AG08395 (cell line): ENCODE data around the gene CEP76.

ENCODE experiments used
- DNase-seq: peaks from one replicate; pipeline ENCODE4 v3.0.0; 2012; ENCODE audit warnings: mixed read lengths, low spot score

CEP76 gene, protein sequence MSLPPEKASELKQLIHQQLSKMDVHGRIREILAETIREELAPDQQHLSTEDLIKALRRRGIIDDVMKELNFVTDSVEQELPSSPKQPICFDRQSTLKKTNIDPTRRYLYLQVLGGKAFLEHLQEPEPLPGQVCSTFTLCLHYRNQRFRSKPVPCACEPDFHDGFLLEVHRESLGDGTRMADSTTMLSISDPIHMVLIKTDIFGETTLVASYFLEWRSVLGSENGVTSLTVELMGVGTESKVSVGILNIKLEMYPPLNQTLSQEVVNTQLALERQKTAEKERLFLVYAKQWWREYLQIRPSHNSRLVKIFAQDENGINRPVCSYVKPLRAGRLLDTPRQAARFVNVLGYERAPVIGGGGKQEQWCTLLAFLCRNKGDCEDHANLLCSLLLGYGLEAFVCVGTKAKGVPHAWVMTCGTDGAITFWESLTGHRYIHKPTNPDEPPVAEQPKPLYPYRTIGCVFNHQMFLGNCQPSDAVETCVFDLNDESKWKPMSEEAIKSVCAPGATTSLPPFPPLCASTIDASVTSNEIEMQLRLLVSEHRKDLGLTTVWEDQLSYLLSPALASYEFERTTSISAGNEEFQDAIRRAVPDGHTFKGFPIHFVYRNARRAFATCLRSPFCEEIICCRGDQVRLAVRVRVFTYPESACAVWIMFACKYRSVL

DNA sequence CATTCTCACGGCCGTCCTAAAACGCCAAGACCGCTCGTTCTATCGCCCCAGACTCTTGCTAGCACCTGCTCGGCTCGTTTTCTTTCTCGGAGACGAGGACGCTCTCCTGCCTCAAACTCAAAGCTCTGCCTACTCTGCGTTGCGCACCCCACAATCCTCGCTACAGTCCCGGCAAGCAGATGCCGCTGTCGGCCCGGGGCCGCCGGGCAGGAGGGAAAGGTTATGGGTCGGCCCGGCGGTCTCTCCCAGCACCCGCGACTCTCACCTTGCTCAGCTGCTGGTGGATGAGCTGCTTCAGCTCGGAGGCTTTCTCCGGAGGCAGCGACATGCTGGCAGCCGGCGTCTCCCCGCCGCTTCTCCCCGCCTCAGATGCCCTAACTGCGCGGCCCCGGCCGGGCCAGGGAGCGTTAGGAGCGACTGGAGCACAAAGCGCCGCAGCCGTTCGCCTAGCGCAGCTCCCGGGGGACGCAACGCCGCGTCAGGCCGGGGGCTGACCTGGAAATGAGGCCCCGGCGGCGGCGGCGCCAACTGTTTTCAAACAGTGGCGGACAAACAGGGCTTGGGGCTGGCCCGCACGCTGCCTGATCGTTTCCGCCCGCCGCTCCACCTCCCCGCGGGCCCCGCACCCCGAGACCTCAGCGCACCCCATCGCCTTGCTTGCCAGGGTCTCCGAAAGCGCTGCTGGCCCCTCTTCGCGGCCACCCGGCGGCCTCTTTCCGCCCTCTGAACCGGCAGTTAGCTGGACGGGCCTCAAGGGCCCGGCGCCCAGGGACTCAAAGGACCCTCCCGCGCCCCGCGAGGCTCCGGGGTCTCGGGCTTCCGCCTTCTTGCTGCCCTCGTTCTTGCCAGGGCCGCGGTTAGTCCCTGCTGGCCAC is at the start of gene CEP76, which contains the start of gene PSMG2:
Gene CEP76 (minus strand): TSS at position 503 of the 875 bp plus-strand sequence. CDS start 175 bp downstream, at position 328.
Gene PSMG2 (plus strand): TSS at position 822 of the 875 bp plus-strand sequence. CDS start 66 bp downstream, outside the sequence.
- peak; percentile 96 for DNase-seq

DNA sequence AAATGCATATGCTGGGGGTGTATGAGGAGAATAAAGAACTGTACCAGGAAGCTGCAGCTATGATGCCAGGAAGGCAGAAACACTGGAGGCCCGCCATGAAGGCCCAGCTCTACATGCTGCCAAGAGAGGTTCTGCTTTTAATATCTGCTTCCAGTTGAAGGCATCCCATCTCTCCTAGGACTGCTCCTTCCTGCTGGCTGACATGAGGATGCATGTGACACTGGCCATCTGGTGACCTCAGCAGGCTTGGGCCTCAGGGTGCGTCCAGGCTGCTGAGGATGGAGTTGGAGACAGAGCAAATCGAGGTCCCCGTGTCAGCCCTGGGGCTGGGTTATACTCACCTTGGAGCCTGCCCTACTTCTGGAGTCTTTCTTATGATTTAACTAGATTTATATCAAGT is 49.4 kb upstream of the CEP76 start:
- no peak for DNase-seq

GRCh38 chr18:12751503-12751884 is 49.0 kb upstream of the CEP76 start:
- no peak for DNase-seq

- no peak for DNase-seq
These were observed 48.4 kb upstream of the CEP76 start for GRCh38 chr18:12750715-12751502.

DNA sequence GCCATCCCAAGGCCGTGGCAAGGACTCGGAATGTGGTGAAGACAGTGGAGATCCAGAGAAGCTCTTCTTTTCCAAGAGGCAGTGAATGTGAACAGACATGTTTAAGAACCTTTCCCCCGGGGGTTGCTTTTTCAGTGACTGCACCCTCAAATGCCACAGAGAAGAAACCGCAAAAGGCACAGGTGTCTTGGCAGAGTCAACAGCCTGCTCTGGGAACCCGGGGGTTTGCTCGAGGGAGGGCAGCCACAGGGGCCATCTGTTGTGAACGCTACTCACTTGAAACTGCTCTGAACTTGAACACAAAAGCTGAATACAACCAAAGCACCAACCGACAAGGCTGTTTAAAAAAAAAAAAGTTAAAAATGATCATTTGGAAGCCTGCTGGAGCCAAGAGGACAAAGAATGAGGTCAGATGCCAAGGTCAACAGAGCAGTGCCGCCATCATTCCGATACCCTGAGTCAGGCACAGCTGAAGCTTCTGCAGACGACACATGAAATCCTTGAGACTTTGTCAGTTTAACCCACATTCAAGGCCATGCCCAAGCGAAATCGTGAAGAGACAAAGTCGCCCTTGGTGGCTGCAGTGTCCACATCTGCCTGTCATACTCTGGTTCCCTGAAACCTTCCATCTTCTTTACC is 47.7 kb upstream of the CEP76 start:
- peak; percentile 22 for DNase-seq

DNA sequence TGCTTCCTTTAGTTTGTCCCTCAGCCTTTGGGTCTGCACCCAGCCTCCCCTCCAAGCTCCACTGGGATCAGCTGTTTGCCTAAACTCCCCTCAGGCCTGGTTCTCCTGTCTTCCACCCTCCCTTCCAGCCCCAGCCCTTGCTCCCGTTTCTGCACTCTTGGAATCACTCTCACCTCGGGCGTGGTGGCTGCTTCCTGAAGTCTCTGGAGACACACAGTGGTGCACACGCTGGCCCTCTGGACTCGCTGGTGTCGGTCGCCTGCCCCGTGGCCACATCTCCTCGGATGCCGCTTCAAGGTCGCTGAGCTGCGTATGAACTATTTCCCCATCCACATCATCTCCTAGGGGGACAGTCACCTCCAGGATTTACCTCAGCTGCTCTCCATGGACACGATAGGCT is 46.6 kb upstream of the CEP76 start:
- DNase-seq = no peak

- no peak for DNase-seq
These were observed 46.1 kb upstream of the CEP76 start for GRCh38 chr18:12748671-12749070.

GRCh38 chr18:12747530-12748315 is 45.2 kb upstream of the CEP76 start:
- no peak for DNase-seq

GRCh38 chr18:12745095-12745795 is 42.7 kb upstream of the CEP76 start:
- peak; percentile 44 for DNase-seq

DNA sequence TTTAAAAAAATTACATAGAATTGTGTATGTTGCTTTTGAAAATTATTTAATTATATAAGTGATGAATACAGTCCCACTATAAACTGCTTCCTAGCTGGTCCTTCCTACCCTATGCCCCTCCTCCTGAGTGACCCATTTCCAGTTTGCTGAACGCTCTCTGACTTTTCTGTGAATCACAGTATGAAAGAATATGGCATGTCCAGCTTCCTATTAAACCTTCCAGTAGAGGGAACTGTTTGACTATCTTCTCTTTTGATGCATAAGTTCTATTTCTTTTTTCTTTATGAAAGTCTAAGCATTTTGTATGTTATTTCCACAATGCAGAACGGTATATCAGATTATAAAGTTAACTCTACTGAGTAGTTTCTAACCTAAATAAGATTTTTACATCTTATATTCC is 41.6 kb upstream of the CEP76 start:
- DNase-seq = peak; percentile 75

GRCh38 chr18:12742453-12742852 is 39.9 kb upstream of the CEP76 start:
- DNase-seq = peak; percentile 10

GRCh38 chr18:12741351-12741750 is 38.8 kb upstream of the CEP76 start:
- DNase-seq = no peak

DNA sequence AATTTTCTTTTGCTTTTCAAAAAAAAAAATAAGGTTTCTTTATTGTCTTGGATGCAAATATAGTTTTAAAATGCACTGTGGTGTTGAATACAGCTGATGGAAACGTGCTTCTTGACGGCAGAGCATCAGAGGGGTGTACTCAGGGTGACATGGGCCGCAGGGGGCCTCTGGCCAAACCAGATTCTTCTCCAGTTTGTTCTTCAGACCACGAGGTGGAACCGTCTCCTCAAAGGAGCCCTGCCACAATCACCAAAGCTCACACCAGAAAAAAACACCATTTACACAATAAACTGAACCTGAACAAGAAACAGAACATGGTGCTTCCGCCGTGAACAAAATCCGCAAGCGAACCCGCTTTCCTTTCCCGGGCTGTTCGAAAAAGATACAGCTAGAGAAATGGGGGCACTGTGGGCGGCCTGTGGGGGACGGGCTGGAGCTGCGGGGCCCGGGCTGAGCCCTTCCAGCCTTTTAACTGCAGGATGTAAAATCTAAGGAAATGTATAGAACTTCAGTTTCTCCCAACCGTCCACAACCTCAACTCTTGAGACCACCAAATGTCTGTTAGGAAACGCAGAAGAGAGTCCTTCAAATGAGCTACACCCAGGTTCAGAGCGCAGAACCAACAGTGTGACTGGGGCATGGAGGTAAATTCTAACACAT is 34.9 kb upstream of the CEP76 start:
- DNase-seq = no peak

DNA sequence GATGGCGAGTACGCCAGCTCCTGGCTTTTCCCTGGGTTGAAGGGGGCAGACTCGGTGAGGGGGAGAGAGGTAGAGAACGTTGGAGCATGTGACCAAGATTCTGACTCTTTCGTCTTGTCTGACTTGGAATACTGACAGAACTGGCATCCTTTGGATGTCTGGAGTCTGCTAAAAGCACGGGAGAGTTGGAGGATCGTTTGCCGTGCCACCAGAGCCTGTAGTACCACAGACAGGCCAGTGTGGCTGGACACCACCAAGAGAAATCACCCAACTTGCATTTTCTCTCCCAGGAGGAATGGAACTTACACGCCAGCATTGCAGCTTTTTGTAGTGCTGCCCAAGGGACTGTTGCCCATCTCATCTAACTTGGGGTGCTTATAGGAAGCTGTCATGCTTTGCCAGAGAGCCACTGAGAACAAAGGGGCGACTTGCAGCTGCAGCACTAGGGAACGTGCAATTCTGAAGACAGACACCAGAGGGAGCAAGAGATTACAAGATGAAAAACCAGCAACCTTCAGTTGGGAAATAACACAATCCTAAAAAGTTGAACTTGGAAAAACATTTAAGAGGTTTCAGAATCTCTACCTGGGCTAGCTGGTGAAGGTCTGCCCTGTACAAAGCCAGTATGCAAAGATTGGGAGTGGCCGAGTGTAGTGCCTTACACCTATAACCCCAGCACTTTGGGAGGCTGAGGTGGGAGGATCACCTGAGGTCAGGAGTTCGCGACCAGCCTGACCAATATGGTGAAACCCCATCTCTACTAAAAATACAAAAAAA is 24.4 kb upstream of the CEP76 start:
- peak; percentile 78 for DNase-seq

DNA sequence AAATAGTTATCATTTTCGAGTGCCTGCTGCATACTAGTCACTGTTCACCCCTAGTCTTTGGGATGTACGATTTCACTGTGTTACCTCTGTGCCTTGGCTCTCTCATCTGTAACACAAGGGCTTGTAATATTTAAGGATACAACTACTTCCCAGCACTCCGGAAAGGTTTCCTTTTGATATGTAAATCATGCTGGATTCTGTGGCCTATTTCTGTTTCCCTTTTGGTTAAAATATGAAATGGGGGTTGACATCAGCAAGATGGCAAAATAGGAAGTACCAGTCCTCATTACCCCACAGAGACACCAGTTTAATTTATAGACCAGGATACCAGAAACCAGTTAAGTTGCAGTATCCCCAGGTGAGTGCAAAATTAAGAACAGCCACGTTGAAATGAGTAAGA is 23.8 kb upstream of the CEP76 start:
- DNase-seq = no peak

DNA sequence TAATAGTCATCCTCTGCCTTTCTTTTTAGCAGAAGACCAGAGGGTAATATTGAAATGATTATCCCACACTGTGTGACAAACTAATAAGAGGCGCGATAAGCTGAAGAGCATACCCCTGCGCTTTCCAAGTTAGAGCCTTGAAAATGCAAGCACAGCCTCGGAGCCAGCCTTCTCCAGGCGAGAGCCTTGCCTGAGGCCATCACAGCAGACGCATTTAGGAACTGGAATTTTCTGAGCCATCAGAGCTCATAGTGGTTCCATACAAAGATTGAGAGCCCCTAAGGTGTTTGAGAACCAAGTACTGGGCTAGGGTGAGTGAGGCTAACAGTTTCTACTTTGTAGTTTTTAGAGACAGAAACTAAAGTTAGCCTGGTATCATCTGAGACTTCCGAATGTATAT is 20.2 kb upstream of the CEP76 start:
- DNase-seq = no peak

DNA sequence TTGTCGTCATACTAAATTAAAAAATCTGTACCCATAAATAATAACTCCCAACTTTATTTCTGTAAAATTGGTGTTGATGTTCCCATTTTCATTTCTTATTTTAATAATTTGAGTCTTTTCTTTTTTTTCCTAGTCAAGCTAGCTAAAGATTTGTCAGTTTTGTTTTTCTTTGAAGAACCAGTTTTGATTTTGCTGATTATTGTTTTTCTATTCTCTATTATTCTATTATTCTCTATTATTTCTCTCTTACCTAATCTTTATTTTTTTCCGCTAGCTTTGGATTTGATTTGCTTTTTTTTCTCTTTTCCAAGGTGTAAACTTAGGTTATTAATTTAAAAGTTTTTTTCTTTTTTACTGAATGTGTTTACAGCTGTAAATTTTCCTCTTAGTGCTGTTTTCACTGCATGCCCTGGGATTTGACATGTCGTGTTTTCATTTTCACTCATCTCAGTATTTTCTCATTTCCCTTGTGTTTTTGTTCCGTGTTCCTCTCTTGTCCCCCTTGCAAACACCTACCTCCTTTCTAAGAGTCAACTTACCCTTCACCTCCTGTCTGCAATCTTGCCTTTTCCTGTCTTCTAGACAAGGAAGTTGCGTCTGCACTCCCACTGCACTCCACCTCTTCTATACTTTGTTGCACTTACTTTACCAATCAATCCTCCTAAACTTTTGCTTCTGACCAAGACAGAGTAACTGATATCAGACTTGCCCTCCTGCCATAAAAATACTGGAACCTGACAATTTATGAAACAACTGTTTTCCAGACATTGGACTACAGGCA is 19.2 kb upstream of the CEP76 start:
- no peak for DNase-seq

DNA sequence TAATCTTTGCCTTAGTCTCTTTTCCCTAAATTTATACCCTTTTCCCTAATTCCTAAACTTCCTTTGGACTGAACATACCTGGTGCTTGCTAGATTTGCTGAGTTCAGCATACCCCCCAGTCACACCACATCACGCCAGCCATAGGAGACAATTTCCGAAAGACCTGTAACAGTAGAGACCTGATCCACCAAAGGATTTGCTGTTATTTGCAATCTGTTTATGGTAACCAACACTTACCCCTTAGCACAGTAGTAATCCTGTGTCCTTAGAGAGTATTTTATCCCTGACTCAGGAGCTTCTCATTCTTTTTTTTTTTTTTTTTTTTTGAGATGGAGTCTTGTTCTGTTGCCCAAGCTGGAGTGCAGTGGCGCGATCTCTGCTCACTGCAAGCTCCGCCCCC is 8.9 kb upstream of the CEP76 start:
- DNase-seq = no peak
